Hippocampal formation (tissue), 2 donors: ENCODE data around the gene ROBO1.
A peak's percentile ranks its signal among the peaks of the same experiment; 100 is the strongest.
"Not testable (repeated sequence)": the region's sequence is repeated elsewhere in the genome, so short reads cannot be mapped to it uniquely, and the experiment has no call there.

Experiments
- DNase-seq, 2 donors: peaks; one replicate each; lab custom pipeline; 2025; lab: John Stamatoyannopoulos, UW

The ROBO1 gene

GRCh38 chr3:79369306-79369705 lies 398.5 kb downstream of the ROBO1 start:
- no peak for DNase-seq

GRCh38 chr3:79368403-79368802 lies 399.4 kb downstream of the ROBO1 start:
- no peak for DNase-seq

- no peak for DNase-seq
Measured at GRCh38 chr3:79367803-79368202, 400.0 kb downstream of the ROBO1 start.

- DNase-seq = no peak
Measured at GRCh38 chr3:79367066-79367465, 400.7 kb downstream of the ROBO1 start.

- no peak for DNase-seq
Measured at GRCh38 chr3:79366414-79366813, 401.4 kb downstream of the ROBO1 start.

- DNase-seq = no peak
Measured at GRCh38 chr3:79364784-79365183, 403.0 kb downstream of the ROBO1 start.

- DNase-seq = no peak
Measured at GRCh38 chr3:79362571-79363270, 405.1 kb downstream of the ROBO1 start.

GRCh38 chr3:79361748-79362378 lies 405.9 kb downstream of the ROBO1 start:
- peak in 1 of 2 donors; percentile 43 for DNase-seq

GRCh38 chr3:79358327-79358726 lies 409.5 kb downstream of the ROBO1 start:
- no peak for DNase-seq

GRCh38 chr3:79354179-79354688 lies 413.6 kb downstream of the ROBO1 start:
- no peak for DNase-seq

- DNase-seq = no peak
Measured at GRCh38 chr3:79351699-79352098, 416.1 kb downstream of the ROBO1 start.

- no peak for DNase-seq
Measured at GRCh38 chr3:79344876-79345871, 422.6 kb downstream of the ROBO1 start.

- no peak for DNase-seq
Measured at GRCh38 chr3:79341961-79342360, 425.8 kb downstream of the ROBO1 start.

- DNase-seq = no peak
Measured at GRCh38 chr3:79339846-79340245, 428.0 kb downstream of the ROBO1 start.

GRCh38 chr3:79337798-79338197 lies 430.0 kb downstream of the ROBO1 start:
- DNase-seq = no peak

- DNase-seq = peak in 1 of 2 donors; percentile 8
Measured at GRCh38 chr3:79329154-79329553, 438.6 kb downstream of the ROBO1 start.

- DNase-seq = no peak
Measured at GRCh38 chr3:79326642-79327041, 441.2 kb downstream of the ROBO1 start.

- not testable (repeated sequence) for DNase-seq
Measured at GRCh38 chr3:79325833-79326383, 441.9 kb downstream of the ROBO1 start.

GRCh38 chr3:79317551-79318518 lies 450.0 kb downstream of the ROBO1 start:
- DNase-seq = no peak

GRCh38 chr3:79314962-79315361 lies 452.8 kb downstream of the ROBO1 start:
- DNase-seq = no peak

- DNase-seq = no peak
Measured at GRCh38 chr3:79314544-79314943, 453.3 kb downstream of the ROBO1 start.
